ENCODE data around the gene MPV17. TPM values are rescaled to one million over a fixed set of nuclear protein-coding genes. Genes with fewer than 3 reads are reported as not detected.

MPV17 gene
- total RNA-seq, 4 donors from 2014 or later = 51.8 to 87.5 (median 68.4) TPM

DNA sequence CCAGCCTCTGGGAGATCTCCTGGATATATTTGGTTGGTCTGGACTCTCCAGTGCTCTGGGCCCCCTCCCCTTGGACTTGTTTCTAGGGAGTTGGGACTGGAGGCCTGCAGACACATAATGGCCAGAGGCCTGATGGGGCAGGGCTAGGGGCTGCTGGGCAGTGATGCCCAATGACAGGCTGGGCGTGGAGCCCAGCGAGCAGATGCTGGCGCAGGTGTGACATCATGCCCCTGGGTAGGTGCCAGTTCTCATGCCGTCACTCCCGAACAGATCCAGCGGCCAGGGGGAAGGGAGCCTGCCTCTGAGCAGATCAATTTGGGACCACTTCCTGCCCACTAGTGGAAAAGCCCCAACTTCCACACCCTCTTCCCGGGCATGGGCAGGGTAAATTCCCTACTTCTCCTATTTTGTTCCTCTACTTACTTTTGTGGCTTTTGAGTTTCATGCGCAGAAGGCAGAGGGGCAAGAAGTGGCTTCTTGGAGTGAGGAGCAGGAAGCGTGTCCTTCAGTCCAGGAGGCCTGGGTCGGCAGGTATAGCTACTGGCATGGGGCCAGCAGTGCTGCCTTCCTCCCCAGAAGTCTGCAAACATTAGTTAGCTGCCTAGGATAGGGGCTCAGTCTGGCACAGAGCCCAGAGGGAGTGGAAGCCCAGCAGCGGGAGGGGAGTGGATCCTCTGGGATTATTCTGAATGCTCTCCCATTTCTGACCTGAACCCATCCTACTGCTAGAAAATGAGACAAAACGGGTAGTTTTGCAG lies 6.1 kb downstream of the MPV17 start:
- no peak overlapping the region for H3K27ac ChIP-seq
- H3K36me3 ChIP-seq = peaks cover 5% of the 10 kb centered on the region
- H3K27me3 ChIP-seq = no peaks in the 10 kb centered on the region
- peaks cover 4% of the 10 kb centered on the region for H3K4me1 ChIP-seq
- TF ChIP-seq POLR2A (IDR thresholded peaks at IDR 0.05) = no peak
- TF ChIP-seq, protein P1, sequence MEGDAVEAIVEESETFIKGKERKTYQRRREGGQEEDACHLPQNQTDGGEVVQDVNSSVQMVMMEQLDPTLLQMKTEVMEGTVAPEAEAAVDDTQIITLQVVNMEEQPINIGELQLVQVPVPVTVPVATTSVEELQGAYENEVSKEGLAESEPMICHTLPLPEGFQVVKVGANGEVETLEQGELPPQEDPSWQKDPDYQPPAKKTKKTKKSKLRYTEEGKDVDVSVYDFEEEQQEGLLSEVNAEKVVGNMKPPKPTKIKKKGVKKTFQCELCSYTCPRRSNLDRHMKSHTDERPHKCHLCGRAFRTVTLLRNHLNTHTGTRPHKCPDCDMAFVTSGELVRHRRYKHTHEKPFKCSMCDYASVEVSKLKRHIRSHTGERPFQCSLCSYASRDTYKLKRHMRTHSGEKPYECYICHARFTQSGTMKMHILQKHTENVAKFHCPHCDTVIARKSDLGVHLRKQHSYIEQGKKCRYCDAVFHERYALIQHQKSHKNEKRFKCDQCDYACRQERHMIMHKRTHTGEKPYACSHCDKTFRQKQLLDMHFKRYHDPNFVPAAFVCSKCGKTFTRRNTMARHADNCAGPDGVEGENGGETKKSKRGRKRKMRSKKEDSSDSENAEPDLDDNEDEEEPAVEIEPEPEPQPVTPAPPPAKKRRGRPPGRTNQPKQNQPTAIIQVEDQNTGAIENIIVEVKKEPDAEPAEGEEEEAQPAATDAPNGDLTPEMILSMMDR (IDR thresholded peaks at IDR 0.05) = no peak
- TF ChIP-seq EP300 (IDR thresholded peaks at IDR 0.05) = no peak
- no peak for TF ChIP-seq POLR2AphosphoS5 (IDR thresholded peaks at IDR 0.05)
- H3K4me3 ChIP-seq = no peak overlapping the region
- H3K9me3 ChIP-seq = no peaks in the 10 kb centered on the region
- no peak for DNase-seq (ENCODE audit: low spot score in 2 of 2)
- WGBS = 81% methylated on average over 11 of the region's 12 CpGs

DNA sequence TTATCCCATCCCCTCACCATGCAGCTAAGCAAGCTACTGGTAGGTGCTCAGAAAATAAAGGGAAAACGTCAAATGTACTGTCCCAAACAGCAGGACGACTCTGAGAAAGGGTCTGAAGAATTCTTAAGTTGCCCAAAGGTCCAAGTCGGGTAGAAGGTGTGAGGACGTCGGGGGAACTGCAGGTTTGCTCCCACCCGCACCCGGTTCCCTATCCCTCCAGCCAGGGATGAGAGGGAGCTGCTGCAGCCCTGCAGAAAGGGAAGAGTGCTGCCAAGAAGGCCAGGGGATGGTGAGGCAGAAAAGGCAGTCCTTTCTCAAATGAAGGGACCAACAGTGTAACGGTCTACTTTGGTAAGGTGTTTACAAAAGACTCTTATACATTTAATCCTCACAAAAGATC lies 7.8 kb downstream of the MPV17 start:
- H3K27me3 ChIP-seq = no peaks in the 10 kb centered on the region
- no peaks in the 10 kb centered on the region for H3K4me1 ChIP-seq
- H3K4me3 ChIP-seq = no peak overlapping the region
- H3K36me3 ChIP-seq = peaks cover 12% of the 10 kb centered on the region
- no peak overlapping the region for H3K27ac ChIP-seq
- H3K9me3 ChIP-seq = no peaks in the 10 kb centered on the region
- TF ChIP-seq EP300 (IDR thresholded peaks at IDR 0.05) (no peak), POLR2AphosphoS5 (IDR thresholded peaks at IDR 0.05) (no peak), POLR2A (IDR thresholded peaks at IDR 0.05) (no peak)
- TF ChIP-seq, protein P1 (IDR thresholded peaks at IDR 0.05) = no peak
- 80% methylated on average over 8 of the region's 8 CpGs for WGBS
- no peak for DNase-seq (ENCODE audit: low spot score in 2 of 2)

DNA sequence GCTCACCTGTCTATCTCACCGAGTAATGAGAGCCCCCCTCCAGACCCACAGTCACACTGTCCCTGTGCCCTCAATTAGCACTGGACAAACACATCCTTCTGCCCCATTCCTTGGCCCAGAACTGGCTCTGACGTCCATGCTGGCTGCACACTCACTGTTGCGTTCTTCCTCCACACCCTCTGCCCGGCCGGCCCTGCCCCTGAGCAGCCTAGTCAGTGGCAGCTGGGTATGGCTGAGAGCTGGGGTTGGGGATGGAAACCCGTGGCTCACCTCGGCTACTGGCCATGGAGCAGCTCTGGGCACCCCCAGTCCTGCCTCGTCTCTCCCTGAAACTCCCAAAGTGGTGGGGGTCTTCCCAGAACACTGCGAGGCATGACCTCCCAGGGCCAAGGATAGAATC lies 8.2 kb downstream of the MPV17 start:
- Histone ChIP-seq H3K27me3 (no peaks in the 10 kb centered on the region), H3K36me3 (peaks cover 15% of the 10 kb centered on the region), H3K27ac (no peak overlapping the region), H3K4me1 (no peaks in the 10 kb centered on the region), H3K4me3 (no peak overlapping the region), H3K9me3 (no peaks in the 10 kb centered on the region)
- DNase-seq (ENCODE audit: low spot score in 2 of 2) = no peak
- TF ChIP-seq POLR2A (IDR thresholded peaks at IDR 0.05) (no peak), POLR2AphosphoS5 (IDR thresholded peaks at IDR 0.05) (no peak)
- TF ChIP-seq, protein P1 (IDR thresholded peaks at IDR 0.05) = no peak
- 96% methylated on average over 9 of the region's 9 CpGs for WGBS

DNA sequence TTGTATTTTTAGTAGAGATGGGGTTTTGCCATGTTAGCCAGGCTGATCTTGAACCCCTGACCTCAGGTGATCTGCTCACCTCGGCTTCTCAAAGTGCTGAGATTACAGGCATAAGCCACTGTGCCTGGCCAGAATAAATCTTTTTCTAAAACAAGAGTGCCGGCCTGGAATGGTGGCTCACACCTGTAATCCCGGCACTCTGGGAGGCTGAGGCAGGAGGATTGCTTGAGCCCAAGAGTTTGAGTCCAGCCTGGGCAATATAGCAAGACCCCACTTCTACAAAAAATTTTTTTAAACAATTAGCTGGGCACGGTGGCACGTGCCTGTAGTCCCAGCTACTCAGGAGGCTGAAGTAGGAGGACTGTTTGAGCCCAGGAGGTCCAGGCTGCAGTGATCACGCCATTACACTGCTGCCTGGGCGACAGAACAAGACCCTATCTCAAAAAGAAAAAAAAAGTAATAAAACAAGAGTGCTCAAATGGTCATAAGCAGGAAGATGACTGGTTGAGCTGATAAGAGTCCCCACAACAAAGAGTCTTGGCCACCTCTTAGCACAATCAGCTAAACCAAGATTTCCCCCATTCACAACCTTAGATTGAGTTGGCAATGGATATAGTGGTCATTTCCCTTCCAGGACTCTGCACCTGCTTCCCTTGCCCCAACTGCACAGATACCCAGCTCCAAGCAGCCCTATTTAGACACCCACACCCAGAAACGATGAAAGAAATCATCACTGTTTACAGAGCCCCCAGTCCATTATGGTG lies 8.8 kb downstream of the MPV17 start:
- Histone ChIP-seq H3K27me3 (peaks cover under 1% of the 10 kb centered on the region), H3K36me3 (peaks cover 19% of the 10 kb centered on the region), H3K9me3 (no peaks in the 10 kb centered on the region), H3K27ac (no peak overlapping the region), H3K4me3 (no peak overlapping the region), H3K4me1 (no peaks in the 10 kb centered on the region)
- TF ChIP-seq POLR2A (IDR thresholded peaks at IDR 0.05) = no peak
- TF ChIP-seq POLR2AphosphoS5 (IDR thresholded peaks at IDR 0.05) = no peak
- TF ChIP-seq, protein P1 (IDR thresholded peaks at IDR 0.05) = no peak
- no peak for TF ChIP-seq EP300 (IDR thresholded peaks at IDR 0.05)
- DNase-seq (ENCODE audit: low spot score in 2 of 2) = no peak
- WGBS = 87% methylated on average over 8 of the region's 8 CpGs

DNA sequence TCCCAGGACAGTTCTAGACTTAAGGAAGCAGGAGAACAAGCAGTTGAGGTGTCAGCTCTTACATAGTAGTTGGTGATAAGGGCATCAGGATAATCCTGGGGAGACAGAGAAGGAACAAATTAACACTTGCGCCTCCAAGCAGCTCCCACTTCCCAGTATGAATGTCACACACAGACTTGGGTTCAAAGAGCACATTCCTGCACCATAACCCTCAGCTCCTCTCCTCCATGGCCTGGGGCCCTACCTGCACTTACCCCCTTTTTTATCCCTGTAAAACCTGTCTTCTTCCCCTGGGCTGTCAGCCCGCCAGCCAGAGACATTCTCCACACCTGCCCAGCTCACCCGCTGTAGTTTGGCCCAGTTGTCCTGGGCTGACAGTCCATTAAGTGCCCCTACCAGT lies 10.7 kb downstream of the MPV17 start:
- Histone ChIP-seq H3K9me3 (no peaks in the 10 kb centered on the region), H3K27ac (no peak overlapping the region), H3K27me3 (peaks cover 19% of the 10 kb centered on the region), H3K4me1 (peaks cover 8% of the 10 kb centered on the region), H3K36me3 (peaks cover 19% of the 10 kb centered on the region), H3K4me3 (no peak overlapping the region)
- DNase-seq (ENCODE audit: low spot score in 2 of 2) = no peak
- WGBS = 95% methylated on average over 3 of the region's 3 CpGs
- no peak for TF ChIP-seq POLR2AphosphoS5 (IDR thresholded peaks at IDR 0.05)
- TF ChIP-seq POLR2A (IDR thresholded peaks at IDR 0.05) = no peak
- TF ChIP-seq, protein P1 (IDR thresholded peaks at IDR 0.05) = no peak
- no peak for TF ChIP-seq EP300 (IDR thresholded peaks at IDR 0.05)

Data from suprapubic skin (tissue), 4 donors.